NB4 (cell line): ENCODE data around the gene HIGD1C.

Experiments used
- DNase-seq: peaks from one replicate; pipeline ENCODE4 v3.0.0; 2010; ENCODE audit warnings: low read depth
- H3K4me3 ChIP-seq: one replicate; pipeline ENCODE4 v1.5.1; 2011; ENCODE audit warnings: mild to moderate bottlenecking, low read depth, low read length, moderate library complexity
- CTCF ChIP-seq: IDR thresholded peaks from one replicate; pipeline ENCODE4 v1.5.1; 2012; ENCODE audit warnings: low read depth, low read length
- MAX ChIP-seq: IDR thresholded peaks from 2 replicates; pipeline ENCODE4 v1.6.1; 2011; ENCODE audit warnings: low read depth, low read length
- MYC ChIP-seq: IDR thresholded peaks from 2 replicates; pipeline ENCODE4 v1.6.1; 2011; ENCODE audit warnings: low read depth, low read length
- POLR2A ChIP-seq: IDR thresholded peaks from 2 replicates; pipeline ENCODE4 v1.6.1; 2011; ENCODE audit warnings: mild to moderate bottlenecking; ENCODE audit not compliant: insufficient read length; ENCODE audit errors: extremely low read depth

HIGD1C gene

DNA sequence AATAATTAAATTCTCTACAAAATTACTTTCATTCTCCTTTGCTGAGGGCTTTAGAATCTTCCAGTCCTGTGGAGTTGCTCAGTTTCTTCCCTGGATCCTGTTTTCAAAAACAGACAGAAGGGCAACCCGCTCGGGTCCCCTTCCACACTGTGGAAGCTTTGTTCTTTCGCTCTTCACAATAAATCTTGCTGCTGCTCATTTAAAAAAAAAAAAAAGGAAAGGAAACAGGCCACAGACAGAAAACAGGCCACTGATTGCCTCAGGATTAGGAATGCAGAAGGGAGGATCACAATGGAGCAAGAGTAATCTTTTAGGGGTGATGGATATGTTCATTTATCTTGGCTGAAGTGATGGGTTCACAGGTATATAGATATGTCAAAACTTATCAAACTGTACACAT, 29.5 kb upstream of the HIGD1C start:
- no peak for TF ChIP-seq MYC
- no peak for TF ChIP-seq POLR2A
- TF ChIP-seq MAX = no peak
- no peak for TF ChIP-seq CTCF
- no peak for DNase-seq
- H3K4me3 ChIP-seq = no peak overlapping the region

DNA sequence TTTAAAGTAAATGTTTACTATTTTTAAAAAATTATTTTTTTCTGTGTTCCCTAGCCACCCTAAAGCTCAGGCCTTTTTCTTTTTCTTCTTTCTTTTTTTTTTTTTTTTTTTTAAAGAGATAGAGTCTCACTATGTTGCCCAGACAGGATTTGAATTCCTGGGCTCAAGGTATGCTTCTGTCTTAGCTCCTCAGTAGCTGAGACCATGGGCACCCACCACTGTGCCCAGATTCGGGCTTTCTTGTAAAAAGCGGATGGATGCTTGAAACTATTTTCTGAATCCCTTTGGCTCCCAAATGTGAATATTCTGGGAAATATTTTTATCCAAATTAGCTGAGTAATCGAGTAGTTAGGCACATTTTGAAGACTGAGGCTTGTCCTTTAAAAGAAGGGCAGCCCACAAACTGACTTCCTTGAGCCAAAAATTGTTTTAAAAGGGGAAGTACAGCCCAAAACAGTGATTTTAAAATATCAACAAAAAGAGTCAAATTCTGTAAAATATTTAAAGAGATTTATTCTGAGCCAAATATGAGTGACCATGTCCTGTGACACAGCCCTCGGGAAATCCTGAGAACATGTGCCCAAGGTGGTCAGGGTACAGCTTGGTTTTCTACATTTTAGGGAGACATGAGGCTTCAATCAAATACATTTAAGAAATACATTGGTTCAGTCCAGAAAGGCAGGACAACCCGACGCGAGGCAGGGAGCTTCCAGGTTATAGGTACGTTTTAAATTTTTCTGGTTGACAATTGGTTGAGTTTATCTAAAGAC, 28.8 kb upstream of the HIGD1C start:
- peak; percentile 54 for DNase-seq
- no peak for TF ChIP-seq MYC
- no peak for TF ChIP-seq MAX
- TF ChIP-seq POLR2A = no peak
- no peak for TF ChIP-seq CTCF
- peak overlapping the region; percentile 63 for H3K4me3 ChIP-seq

DNA sequence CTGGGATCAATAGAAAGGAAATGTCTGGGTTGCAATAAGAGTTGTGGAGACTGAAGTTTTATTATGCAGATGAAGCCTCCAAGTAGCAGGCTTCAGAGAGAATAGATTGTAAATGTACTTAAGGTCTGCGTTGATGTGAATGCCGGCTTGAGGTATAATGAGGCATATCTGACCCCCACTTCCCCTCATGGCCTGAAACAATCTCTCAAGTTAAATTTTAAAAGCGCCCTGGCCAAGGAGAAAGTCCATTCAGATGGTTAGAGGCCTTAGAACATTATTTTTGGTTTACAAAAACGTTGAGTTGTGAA, 28.3 kb upstream of the HIGD1C start:
- TF ChIP-seq MAX = no peak
- TF ChIP-seq POLR2A = no peak
- no peak for TF ChIP-seq MYC
- TF ChIP-seq CTCF = no peak
- peak overlapping the region; percentile 63 for H3K4me3 ChIP-seq
- DNase-seq = no peak

- peak; percentile 97 for DNase-seq
- peak overlapping the region; percentile 63 for H3K4me3 ChIP-seq
- TF ChIP-seq CTCF (no peak), POLR2A (no peak), MAX (no peak), MYC (no peak)
Observed at GRCh38 chr12:50924439-50925341, 27.7 kb upstream of the HIGD1C start.

GRCh38 chr12:50925342-50925651, 27.0 kb upstream of the HIGD1C start:
- peak; percentile 45 for DNase-seq
- H3K4me3 ChIP-seq = peak overlapping the region; percentile 59
- no peak for TF ChIP-seq MYC
- no peak for TF ChIP-seq POLR2A
- no peak for TF ChIP-seq MAX
- TF ChIP-seq CTCF = no peak
